Kidney epithelial cell (primary cell): ENCODE measurements around the gene GPR39. TPM values are rescaled to one million over a fixed set of nuclear protein-coding genes. Genes with fewer than 3 reads are reported as not detected.

Source experiments
- DNase-seq: peaks from one replicate; pipeline ENCODE4 v3.0.0-alpha.2; 2010; ENCODE audit warnings: low read depth
- H3K27me3 ChIP-seq: 2 replicates; pipeline ENCODE4 v1.6.0; 2011; ENCODE audit warnings: low read length; ENCODE audit not compliant: control insufficient read depth, insufficient read depth
- H3K36me3 ChIP-seq: 2 replicates; pipeline ENCODE4 v1.5.1; 2011; ENCODE audit warnings: low read length; ENCODE audit not compliant: control insufficient read depth, insufficient read depth
- H3K4me3 ChIP-seq: 2 replicates; pipeline ENCODE4 v1.5.1; 2011; ENCODE audit warnings: low read depth, mild to moderate bottlenecking, control low read depth, low read length
- total RNA-seq: library from RNA; depleted of rRNA; stranded (reverse); fragments of >200 nt; gene quantifications from 2 replicates; pipeline ENCODE4 v1.2.3, GENCODE V29; 2015
- TF ChIP-seq, protein P1 (sequence below): IDR thresholded peaks from 2 replicates; pipeline ENCODE4 v1.5.1; 2011; ENCODE audit warnings: mild to moderate bottlenecking, moderate library complexity, low read length, control low read depth, inconsistent platforms; ENCODE audit not compliant: insufficient read depth, poor library complexity, severe bottlenecking

GPR39 gene
- total RNA-seq, 1 donor from 2014 or later: 5.9 TPM

DNA sequence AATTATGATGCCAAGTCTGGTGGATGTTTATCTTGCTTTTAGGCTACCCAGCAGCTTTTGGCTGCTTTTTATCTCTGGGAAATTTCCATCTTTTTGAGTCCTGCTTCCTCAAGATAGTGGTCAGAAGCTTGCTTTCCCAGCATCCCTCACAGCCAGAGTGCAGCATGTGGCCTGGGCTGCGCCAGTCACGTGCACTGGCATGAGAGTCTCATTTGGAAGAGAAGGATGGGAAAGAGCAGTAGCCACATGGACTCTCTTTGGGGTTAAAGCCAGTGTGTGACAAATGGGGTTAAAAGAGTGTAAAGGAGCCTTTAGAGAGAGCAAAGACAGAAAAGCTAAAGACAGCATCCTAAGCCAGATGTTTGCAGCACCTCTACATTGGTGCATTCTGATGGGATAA is 12.7 kb downstream of the GPR39 start:
- Histone ChIP-seq H3K27me3 (no peaks in the 10 kb centered on the region), H3K36me3 (no peaks in the 10 kb centered on the region), H3K4me3 (no peak overlapping the region)
- DNase-seq: no peak
- TF ChIP-seq, protein P1, sequence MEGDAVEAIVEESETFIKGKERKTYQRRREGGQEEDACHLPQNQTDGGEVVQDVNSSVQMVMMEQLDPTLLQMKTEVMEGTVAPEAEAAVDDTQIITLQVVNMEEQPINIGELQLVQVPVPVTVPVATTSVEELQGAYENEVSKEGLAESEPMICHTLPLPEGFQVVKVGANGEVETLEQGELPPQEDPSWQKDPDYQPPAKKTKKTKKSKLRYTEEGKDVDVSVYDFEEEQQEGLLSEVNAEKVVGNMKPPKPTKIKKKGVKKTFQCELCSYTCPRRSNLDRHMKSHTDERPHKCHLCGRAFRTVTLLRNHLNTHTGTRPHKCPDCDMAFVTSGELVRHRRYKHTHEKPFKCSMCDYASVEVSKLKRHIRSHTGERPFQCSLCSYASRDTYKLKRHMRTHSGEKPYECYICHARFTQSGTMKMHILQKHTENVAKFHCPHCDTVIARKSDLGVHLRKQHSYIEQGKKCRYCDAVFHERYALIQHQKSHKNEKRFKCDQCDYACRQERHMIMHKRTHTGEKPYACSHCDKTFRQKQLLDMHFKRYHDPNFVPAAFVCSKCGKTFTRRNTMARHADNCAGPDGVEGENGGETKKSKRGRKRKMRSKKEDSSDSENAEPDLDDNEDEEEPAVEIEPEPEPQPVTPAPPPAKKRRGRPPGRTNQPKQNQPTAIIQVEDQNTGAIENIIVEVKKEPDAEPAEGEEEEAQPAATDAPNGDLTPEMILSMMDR: no peak

DNA sequence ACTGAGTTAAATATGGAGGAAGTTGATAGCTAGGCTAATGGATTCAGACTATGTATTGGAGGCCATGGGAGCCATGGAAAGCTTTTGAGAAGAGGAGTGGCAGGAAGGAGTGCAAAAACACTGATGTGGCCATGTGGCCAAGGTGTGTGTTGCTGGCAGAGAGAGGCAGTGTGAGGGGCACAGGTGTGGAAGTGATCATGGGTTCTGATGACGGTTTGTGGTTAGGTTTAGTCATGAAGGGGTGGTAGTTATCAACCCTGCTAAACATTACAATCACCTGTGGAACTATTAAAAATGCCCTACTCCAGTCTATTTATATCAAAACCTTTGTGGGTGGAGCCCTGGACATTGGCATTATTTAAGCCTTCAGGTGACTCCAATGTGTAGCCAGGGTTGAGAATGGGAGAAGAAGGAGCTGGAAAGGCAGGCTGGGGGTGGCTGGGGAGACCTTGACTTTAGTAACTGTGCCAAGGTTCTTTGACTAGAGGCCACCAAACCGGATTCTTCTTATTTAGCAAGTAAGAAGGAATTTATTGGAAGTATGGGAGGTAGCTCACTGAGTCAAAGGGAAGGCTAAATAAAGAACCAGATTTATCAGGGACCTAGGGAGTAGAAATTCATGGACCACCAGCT is 13.5 kb downstream of the GPR39 start:
- DNase-seq: no peak
- H3K4me3 ChIP-seq: no peak overlapping the region
- no peaks in the 10 kb centered on the region for H3K27me3 ChIP-seq

DNA sequence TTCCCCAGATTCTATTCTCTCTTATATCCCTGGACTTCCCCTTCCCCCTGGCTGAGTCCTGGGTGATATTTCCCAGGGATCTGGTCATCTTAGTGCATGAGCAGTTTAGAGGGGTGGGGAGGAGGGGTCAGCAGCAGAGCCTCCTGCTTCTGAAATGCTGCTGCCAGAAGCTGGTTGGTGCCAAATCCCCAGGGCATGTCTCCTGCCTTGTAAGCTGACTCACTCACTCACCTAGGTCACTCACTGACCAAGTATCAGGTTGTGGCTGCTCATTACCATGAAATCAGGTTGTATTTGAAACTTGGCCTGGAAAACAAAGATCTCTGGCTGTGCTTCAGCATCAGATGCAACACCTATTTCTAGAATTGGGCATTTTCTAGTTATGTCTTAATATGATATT is 14.3 kb downstream of the GPR39 start:
- Histone ChIP-seq H3K4me3 (no peak overlapping the region), H3K36me3 (no peaks in the 10 kb centered on the region), H3K27me3 (no peaks in the 10 kb centered on the region)
- DNase-seq: peak; percentile 68
- TF ChIP-seq, protein P1: no peak

More for the DNA sequence above, 13.5 kb downstream of the GPR39 start:
- TF ChIP-seq, protein P1: no peak
- H3K36me3 ChIP-seq: no peaks in the 10 kb centered on the region

DNA sequence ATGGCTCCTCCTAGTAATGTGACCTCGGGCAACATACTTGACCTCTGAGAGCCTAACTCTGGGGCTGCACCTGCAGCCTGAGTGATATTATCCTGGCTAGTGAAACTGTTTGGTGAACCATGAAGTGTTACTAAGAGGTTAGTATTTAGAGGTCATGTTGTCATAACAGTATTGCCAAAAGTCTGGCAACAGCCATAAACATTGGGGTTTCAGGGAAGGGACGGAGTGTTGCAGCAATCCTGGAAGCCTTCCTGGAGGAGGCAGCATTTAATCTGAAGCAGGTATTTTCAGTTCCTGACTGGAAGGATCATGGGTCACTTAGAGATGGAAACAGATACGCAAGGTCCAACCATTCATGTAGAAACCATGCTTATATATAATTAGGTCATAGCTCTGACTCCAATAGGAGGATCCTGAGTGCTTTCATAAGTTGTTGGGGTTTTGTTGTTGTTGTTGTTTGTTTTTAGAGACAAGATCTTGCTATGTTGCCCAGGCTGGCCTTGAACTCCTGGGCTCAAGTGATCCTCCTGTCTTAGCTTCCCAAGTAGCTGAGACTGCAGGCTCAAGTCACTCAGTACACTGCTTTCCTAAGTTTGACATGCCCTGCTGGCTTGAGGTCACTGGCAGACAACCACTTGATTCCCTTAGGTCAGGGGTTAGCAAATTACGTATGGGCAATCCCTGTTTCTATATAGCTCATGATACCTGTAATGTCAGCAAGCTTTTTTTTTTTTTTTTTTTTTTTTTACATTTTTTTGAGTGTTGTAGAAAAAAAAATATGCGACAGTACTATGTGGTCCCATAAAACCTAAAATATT is 21.5 kb downstream of the GPR39 start:
- TF ChIP-seq, protein P1: no peak
- DNase-seq: no peak
- Histone ChIP-seq H3K27me3 (no peaks in the 10 kb centered on the region), H3K4me3 (no peak overlapping the region), H3K36me3 (no peaks in the 10 kb centered on the region)

DNA sequence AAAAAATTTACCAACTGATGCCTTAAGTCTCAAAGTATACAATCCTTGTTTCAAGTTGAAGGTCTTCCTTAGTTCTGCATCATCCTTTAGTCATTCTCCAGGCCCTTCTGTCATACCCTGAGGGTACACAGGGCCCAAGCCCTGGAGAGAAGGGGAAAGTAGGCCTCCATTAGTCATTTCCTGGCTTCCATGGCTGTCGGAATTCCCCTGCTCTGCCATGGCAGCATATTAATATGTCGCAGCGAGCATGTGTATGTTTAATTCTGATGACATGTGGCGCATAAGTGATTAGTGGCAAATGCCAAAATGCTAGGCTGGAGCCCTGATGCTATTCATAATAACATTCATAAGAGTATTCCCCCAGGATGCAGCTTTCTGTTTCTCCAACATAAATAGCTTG is 22.1 kb downstream of the GPR39 start:
- peak; percentile 82 for DNase-seq

More for the DNA sequence above, 22.1 kb downstream of the GPR39 start:
- no peaks in the 10 kb centered on the region for H3K27me3 ChIP-seq
- no peaks in the 10 kb centered on the region for H3K36me3 ChIP-seq
- TF ChIP-seq, protein P1: no peak
- H3K4me3 ChIP-seq: no peak overlapping the region
